AG08395 (cell line): Measurements from ENCODE around the gene MED14.
"Not testable (repeated sequence)": the region's sequence is repeated elsewhere in the genome, so short reads cannot be mapped to it uniquely, and the experiment has no call there.

Source experiments
- DNase-seq: peaks from one replicate; pipeline ENCODE4 v3.0.0; 2012; ENCODE audit warnings: mixed read lengths, low spot score

The MED14 gene

GRCh38 chrX:40735325-40736169, at the start of gene MED14:
MED14 (minus strand) TSS chrX:40735542; CDS start chrX:40735412, 130 bp downstream.
- peak; percentile 81 for DNase-seq

GRCh38 chrX:40784516-40785151, 49.3 kb upstream of the MED14 start:
- DNase-seq: no peak

- not testable (repeated sequence) for DNase-seq
Measured at GRCh38 chrX:40782644-40783259, 47.4 kb upstream of the MED14 start.

- no peak for DNase-seq
Measured at GRCh38 chrX:40780951-40781350, 45.6 kb upstream of the MED14 start.

GRCh38 chrX:40780082-40780481, 44.7 kb upstream of the MED14 start:
- DNase-seq: no peak

GRCh38 chrX:40778861-40779575, 43.7 kb upstream of the MED14 start:
- no peak for DNase-seq

GRCh38 chrX:40773809-40774208, 38.5 kb upstream of the MED14 start:
- DNase-seq: peak; percentile 41

- no peak for DNase-seq
Measured at GRCh38 chrX:40773188-40773587, 37.8 kb upstream of the MED14 start.

GRCh38 chrX:40772290-40772689, 36.9 kb upstream of the MED14 start:
- DNase-seq: peak; percentile 55

GRCh38 chrX:40761762-40762161, 26.4 kb upstream of the MED14 start:
- no peak for DNase-seq

- DNase-seq: no peak
Measured at GRCh38 chrX:40759374-40759773, 24.0 kb upstream of the MED14 start.

GRCh38 chrX:40757058-40757457, 21.7 kb upstream of the MED14 start:
- DNase-seq: no peak

GRCh38 chrX:40755291-40756249, 20.2 kb upstream of the MED14 start:
- DNase-seq: peak; percentile 53

- DNase-seq: no peak
Measured at GRCh38 chrX:40749681-40750494, 14.5 kb upstream of the MED14 start.

GRCh38 chrX:40748977-40749376, 13.6 kb upstream of the MED14 start:
- no peak for DNase-seq

GRCh38 chrX:40746521-40746920, 11.2 kb upstream of the MED14 start:
- DNase-seq: no peak

- no peak for DNase-seq
Measured at GRCh38 chrX:40736170-40736505, 796 bp upstream of the MED14 start.

- no peak for DNase-seq
Measured at GRCh38 chrX:40734971-40735324, 394 bp downstream of the MED14 start.

GRCh38 chrX:40733706-40734105, 1.6 kb downstream of the MED14 start:
- DNase-seq: no peak

- not testable (repeated sequence) for DNase-seq
Measured at GRCh38 chrX:40732499-40732898, 2.8 kb downstream of the MED14 start.
